Glutamatergic neuron (in vitro differentiated cells): ENCODE measurements around the gene PIGQ. TPM values are rescaled to one million over a fixed set of nuclear protein-coding genes. Genes with fewer than 3 reads are reported as not detected.

ENCODE experiments used
- DNase-seq: peaks from one replicate; pipeline ENCODE4 v3.0.0; 2022
- H3K27ac Mint-ChIP-seq: one replicate; pipeline ENCODE4 v1.8.0; 2020; ENCODE audit warnings: mild to moderate bottlenecking, mixed read lengths, inconsistent platforms; ENCODE audit not compliant: unreplicated experiment
- H3K27me3 Mint-ChIP-seq: one replicate; pipeline ENCODE4 v1.8.0; 2020; ENCODE audit warnings: mild to moderate bottlenecking, moderate library complexity, mixed read lengths, inconsistent platforms; ENCODE audit not compliant: unreplicated experiment
- H3K36me3 Mint-ChIP-seq: one replicate; pipeline ENCODE4 v1.8.0; 2020; ENCODE audit warnings: mild to moderate bottlenecking, mixed read lengths, inconsistent platforms; ENCODE audit not compliant: unreplicated experiment
- H3K4me1 Mint-ChIP-seq: one replicate; pipeline ENCODE4 v1.8.0; 2020; ENCODE audit warnings: mild to moderate bottlenecking, low read depth, mixed read lengths, inconsistent platforms; ENCODE audit not compliant: unreplicated experiment
- H3K4me3 Mint-ChIP-seq: one replicate; pipeline ENCODE4 v1.8.0; 2020; ENCODE audit warnings: mild to moderate bottlenecking, mixed read lengths, inconsistent platforms; ENCODE audit not compliant: unreplicated experiment
- H3K9me3 Mint-ChIP-seq: one replicate; pipeline ENCODE4 v1.8.0; 2020; ENCODE audit warnings: mild to moderate bottlenecking, moderate library complexity, mixed read lengths, inconsistent platforms; ENCODE audit not compliant: unreplicated experiment
- total RNA-seq: library from RNA; stranded (reverse); fragmentation: NEBNext Ultra II Directional; extraction: Animal tissue kit (Norgen Biotek cat#: 25700); gene quantifications from one replicate; pipeline ENCODE4 v1.2.1, GENCODE V29; 2021; ENCODE audit not compliant: unreplicated experiment
- TF ChIP-seq, protein P1 (sequence below): fragments of 200-600 bp; sonication (generic); IDR thresholded peaks from one replicate; pipeline ENCODE4 v1.5.0; 2021; ENCODE audit not compliant: partially characterized antibody, unreplicated experiment

The PIGQ gene
- total RNA-seq, 1 donor from 2014 or later: 85.0 TPM

- DNase-seq: peak; percentile 75
- peaks cover 2% of the 10 kb centered on the region for H3K27me3 Mint-ChIP-seq
- H3K4me1 Mint-ChIP-seq: no peaks in the 10 kb centered on the region
- peaks cover 2% of the 10 kb centered on the region for H3K9me3 Mint-ChIP-seq
- TF ChIP-seq, protein P1, sequence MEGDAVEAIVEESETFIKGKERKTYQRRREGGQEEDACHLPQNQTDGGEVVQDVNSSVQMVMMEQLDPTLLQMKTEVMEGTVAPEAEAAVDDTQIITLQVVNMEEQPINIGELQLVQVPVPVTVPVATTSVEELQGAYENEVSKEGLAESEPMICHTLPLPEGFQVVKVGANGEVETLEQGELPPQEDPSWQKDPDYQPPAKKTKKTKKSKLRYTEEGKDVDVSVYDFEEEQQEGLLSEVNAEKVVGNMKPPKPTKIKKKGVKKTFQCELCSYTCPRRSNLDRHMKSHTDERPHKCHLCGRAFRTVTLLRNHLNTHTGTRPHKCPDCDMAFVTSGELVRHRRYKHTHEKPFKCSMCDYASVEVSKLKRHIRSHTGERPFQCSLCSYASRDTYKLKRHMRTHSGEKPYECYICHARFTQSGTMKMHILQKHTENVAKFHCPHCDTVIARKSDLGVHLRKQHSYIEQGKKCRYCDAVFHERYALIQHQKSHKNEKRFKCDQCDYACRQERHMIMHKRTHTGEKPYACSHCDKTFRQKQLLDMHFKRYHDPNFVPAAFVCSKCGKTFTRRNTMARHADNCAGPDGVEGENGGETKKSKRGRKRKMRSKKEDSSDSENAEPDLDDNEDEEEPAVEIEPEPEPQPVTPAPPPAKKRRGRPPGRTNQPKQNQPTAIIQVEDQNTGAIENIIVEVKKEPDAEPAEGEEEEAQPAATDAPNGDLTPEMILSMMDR: peak; percentile 25
- H3K4me3 Mint-ChIP-seq: no peak overlapping the region
- H3K36me3 Mint-ChIP-seq: no peaks in the 10 kb centered on the region
- no peak overlapping the region for H3K27ac Mint-ChIP-seq
Measured at GRCh38 chr16:546909-547770, 22.6 kb upstream of the PIGQ start.

- H3K27me3 Mint-ChIP-seq: peaks cover 2% of the 10 kb centered on the region
- H3K4me1 Mint-ChIP-seq: no peaks in the 10 kb centered on the region
- no peaks in the 10 kb centered on the region for H3K9me3 Mint-ChIP-seq
- no peak overlapping the region for H3K4me3 Mint-ChIP-seq
- TF ChIP-seq, protein P1: no peak
- H3K36me3 Mint-ChIP-seq: no peaks in the 10 kb centered on the region
- DNase-seq: no peak
- no peak overlapping the region for H3K27ac Mint-ChIP-seq
Measured at GRCh38 chr16:548586-548985, 21.2 kb upstream of the PIGQ start.

DNA sequence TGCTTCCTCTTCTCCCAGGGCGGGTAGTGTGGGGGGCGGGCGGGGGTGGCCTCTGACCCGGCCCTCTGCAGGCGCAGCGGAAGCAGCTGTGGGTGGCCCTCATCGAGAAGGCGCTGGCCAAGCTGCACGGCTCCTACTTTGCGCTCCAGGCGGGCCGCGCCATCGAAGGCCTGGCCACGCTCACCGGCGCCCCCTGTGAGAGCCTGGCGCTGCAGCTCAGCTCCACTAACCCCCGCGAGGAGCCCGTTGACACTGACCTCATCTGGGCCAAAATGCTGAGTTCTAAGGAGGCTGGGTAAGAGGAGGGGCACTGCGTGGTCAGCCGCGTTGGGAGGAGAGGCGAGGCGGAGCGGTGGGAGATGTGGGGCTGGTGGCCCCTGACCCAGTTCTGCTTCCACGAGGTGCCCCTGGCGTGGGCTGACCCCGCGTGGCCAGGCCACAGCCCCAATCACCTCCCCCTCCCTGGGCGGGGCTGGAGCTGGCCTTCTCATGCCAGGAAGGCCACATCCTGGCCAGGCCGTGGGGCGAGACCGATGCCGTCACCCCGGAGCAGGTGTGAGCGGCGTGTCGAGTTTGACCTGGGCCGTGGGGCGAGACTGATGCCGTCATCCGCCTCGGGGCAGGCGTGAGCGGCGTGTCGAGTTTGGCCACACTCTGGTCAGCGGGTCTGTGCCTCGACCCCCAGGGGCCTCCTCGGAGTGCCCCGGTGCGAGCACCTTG lies 20.1 kb upstream of the PIGQ start:
- Mint-ChIP-seq H3K36me3 (no peaks in the 10 kb centered on the region), H3K9me3 (no peaks in the 10 kb centered on the region), H3K4me3 (no peak overlapping the region), H3K4me1 (no peaks in the 10 kb centered on the region), H3K27ac (no peak overlapping the region), H3K27me3 (peaks cover 2% of the 10 kb centered on the region)
- TF ChIP-seq, protein P1: no peak
- DNase-seq: no peak

- DNase-seq: no peak
- TF ChIP-seq, protein P1: no peak
- Mint-ChIP-seq H3K27me3 (no peaks in the 10 kb centered on the region), H3K36me3 (no peaks in the 10 kb centered on the region), H3K4me1 (no peaks in the 10 kb centered on the region), H3K27ac (no peak overlapping the region), H3K4me3 (no peak overlapping the region), H3K9me3 (no peaks in the 10 kb centered on the region)
Measured at GRCh38 chr16:551210-551609, 18.6 kb upstream of the PIGQ start.

DNA sequence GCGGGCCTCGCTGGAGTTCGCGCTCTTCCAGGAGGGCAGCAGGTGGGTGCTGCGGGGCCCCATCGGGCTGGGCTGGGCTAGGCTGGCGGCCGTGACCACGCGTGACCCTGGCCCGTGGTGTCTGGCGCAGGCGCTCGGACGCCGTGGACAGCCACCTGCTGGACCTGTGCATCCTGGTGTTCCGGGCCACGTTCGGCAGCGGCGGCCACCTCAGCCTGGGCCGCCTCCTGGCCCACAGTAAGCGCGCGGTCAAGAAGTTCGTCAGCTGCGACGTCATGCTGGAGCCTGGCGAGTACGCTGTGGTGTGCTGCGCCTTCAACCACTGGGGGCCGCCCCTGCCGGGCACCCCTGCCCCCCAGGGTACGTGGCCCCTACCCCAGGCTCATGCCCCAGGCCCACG lies 17.6 kb upstream of the PIGQ start:
- H3K27ac Mint-ChIP-seq: no peak overlapping the region
- DNase-seq: no peak
- TF ChIP-seq, protein P1: no peak
- H3K27me3 Mint-ChIP-seq: no peaks in the 10 kb centered on the region
- H3K9me3 Mint-ChIP-seq: no peaks in the 10 kb centered on the region
- no peak overlapping the region for H3K4me3 Mint-ChIP-seq
- no peaks in the 10 kb centered on the region for H3K36me3 Mint-ChIP-seq
- H3K4me1 Mint-ChIP-seq: no peaks in the 10 kb centered on the region
